ENCODE results near the gene DAZAP1.
"Not testable (repeated sequence)": the region's sequence is repeated elsewhere in the genome, so short reads cannot be mapped to it uniquely, and the experiment has no call there.

The DAZAP1 gene

DNA sequence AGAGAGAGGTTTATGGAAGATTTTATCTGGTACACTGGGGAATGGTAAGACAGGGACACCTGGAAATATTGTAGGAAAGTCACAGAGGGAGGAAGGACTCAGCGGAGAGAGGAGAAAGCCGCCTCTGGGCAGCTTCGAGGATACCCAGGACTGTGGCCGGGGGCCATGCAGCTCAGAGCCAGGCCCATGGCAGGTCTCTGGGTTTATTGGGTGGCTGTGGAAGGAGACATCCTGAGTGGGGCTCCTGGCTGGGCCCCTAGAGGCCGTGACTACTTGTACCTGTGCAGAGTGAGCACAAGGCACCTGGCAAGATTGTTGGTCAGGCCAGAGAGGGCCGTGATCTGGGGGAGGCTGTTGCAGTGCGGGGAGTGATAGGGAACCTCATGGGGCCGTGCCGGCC, 3.4 kb downstream of the DAZAP1 start:
- DNase-seq (ENCODE audit: low read depth): no peak

GRCh38 chr19:1411255-1412191, 4.1 kb downstream of the DAZAP1 start:
- no peak for DNase-seq (ENCODE audit: low read depth)

GRCh38 chr19:1412323-1412923, 5.0 kb downstream of the DAZAP1 start:
- DNase-seq (ENCODE audit: low read depth): no peak

DNA sequence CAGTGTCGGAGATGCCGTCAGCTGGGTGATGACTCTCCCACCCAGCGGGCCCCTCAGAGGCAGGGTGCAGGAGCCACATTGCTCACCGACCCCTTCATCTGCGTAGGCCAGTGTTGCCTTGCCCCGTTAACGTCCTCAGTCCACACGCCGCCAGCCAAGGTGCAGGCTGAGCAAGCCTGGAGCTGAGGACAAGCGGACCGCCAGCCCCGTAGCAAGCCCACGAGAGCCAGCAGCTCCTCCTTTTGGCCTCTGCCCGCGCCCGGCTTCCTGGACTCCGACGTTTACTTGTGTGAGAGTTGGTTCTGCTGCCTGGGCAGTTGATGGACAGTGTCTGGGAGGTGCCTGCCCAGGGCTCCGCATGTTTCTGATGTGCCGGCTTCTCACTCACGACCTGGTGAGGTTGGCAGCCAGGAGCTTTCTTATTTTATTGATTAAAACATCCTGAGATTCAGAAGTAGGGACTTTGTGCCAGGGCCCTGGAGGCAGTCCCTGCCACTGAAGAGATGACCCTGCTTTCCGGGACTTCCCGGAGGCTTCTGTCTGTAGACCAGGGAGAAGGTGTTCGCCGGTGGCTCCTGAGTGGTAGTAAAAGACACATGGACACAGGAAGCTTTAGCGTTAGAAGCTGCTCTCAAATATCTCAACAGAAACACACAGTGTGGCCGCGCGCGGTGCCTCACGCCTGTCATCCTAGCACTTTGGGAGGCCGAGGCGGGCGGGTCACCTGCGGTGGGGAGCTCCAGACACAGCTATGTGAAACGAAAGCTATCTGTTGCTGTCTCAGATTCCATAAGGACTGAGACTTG, 5.8 kb downstream of the DAZAP1 start:
- DNase-seq (ENCODE audit: low read depth): no peak

DNA sequence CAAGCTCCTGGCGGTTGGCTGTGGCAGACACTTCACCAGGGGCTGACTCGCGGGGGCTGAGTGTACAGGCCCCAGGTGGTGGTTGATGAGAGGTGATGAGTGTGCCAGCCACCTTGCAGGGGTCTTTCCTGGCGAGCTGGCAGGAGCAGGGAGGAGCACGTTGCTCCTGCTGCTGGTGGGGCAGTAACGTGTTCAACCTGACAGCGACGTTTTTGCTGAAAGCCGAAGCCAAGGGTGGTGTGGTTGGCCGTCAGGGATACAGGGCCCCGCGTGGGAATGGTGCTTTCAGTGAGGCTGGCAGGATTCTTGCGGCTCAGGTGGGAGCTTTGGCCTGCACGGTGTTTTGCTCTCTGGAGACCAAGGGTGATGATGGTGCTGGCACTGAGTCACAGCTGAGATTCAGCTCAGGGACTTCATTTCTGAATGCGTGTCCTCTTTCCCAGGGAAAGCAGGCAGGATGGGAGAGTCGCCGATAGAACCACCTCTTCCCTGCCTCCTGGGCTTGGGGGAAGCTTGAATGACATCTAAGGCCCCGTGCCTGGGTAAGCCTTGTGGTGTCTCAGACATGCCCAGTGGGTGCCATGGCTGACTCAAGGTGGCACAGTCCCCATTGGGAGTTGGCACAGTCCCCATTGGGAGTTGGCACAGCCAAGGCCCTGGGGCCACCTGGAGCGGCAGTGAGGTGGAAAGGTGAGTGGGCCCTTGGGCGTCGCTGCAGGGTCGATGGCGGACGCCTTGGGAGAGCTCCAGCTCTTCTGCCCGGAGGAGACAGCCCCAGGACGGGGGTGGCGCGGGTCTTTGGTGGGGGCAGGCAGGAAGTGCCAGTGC, 8.8 kb downstream of the DAZAP1 start:
- no peak for DNase-seq (ENCODE audit: low read depth)

DNA sequence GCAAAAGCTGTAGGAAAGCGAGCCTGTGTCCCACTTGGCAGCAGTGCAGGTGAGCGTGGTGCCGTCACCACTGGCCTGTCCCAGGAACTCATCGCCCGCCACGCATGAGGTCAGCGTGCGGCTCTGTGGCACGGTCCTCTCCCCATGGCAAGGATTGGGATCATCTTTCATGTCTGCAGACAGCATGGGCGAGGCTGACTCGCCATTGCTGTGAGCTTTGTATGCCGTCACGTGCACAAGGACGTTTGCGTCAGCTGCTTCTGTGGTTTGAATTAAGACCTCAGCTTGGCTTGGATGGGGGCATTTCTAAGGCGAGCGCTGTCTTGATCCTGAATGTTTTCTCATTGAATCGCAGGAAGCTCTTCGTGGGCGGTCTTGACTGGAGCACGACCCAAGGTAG, 9.8 kb downstream of the DAZAP1 start:
- DNase-seq (ENCODE audit: low read depth): no peak

- no peak for DNase-seq (ENCODE audit: low read depth)
Observed at GRCh38 chr19:1417681-1418495, 10.5 kb downstream of the DAZAP1 start.

GRCh38 chr19:1418496-1418775, 11.1 kb downstream of the DAZAP1 start:
- DNase-seq (ENCODE audit: low read depth): no peak

GRCh38 chr19:1418951-1419738, 11.8 kb downstream of the DAZAP1 start:
- DNase-seq (ENCODE audit: low read depth): no peak

GRCh38 chr19:1420085-1420484, 12.7 kb downstream of the DAZAP1 start:
- not testable (repeated sequence) for DNase-seq (ENCODE audit: low read depth)

GRCh38 chr19:1420590-1420989, 13.2 kb downstream of the DAZAP1 start:
- DNase-seq (ENCODE audit: low read depth): no peak

DNA sequence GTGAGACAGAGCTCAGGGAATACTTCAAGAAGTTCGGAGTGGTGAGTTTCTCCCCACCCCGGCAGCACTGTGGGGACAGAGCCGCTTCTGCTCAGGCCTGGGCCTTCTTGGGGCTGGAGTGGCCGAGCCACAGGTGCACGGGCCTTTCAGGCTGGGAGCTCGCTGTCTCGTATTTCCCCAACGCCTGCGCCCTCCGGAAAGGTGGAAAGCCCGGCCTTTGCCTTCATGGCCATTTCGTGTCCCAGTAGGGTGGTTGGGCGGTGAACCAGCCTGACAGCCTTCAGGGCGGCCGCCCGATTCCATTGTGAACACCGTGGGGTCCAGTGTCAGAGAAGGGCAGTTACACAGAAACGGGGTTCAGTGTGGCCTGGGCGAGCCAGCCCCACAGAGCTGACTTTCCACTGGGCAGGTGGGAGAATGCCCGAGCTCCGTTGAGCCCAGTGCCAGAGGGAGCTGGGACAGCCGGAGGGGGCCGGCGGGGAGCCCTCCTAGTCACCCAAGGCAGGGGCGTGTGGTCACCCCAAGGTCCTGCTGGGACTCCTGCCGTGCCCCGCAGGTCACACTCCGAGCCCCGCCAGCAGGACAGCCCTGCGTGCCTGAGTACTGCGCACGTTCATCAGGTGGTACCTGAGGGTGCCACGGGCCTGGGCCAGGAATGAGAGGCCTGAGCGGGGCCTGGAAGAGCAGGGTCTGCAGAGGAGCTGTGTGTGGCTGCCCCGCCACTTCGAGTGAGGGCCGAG, 14.0 kb downstream of the DAZAP1 start:
- no peak for DNase-seq (ENCODE audit: low read depth)

DNA sequence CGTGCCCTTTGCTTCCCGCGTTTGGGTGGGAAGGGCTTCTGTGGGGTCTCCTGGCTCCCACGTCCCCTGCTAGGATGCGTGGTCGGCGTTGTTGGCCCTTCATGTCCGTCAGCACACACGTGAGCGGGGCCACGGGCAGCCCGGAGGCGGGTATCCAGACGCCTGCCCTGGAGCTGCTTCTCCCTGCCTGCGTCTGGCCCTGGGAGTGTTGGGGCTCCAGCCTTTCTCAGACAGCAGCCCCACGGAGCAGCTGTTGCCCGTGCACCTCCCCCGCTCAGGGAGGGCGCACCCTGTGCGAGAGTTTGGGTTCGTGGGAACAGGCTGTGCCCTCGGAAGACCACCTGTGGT, 14.5 kb downstream of the DAZAP1 start:
- DNase-seq (ENCODE audit: low read depth): no peak

DNA sequence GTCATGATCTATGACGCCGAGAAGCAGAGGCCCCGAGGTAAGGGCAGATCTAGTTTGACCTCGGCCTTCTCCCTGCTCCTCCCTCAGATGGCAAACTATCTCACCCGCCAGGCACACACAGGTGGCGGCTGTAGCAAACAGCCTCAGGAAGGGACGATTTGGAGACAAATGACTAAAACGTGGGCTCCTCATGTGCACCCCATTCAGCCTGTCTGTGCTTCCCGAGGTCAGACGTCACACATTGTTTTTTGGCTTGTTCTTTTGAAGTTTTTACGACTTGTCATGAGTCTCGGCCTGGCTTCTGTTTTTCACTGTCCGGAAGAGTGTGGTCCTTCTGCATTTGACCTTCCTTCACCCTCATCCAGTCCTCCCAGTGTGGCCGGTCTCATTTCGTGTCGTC, 15.0 kb downstream of the DAZAP1 start:
- DNase-seq (ENCODE audit: low read depth): no peak

- DNase-seq (ENCODE audit: low read depth): no peak
Observed at GRCh38 chr19:1422943-1423342, 15.6 kb downstream of the DAZAP1 start.

DNA sequence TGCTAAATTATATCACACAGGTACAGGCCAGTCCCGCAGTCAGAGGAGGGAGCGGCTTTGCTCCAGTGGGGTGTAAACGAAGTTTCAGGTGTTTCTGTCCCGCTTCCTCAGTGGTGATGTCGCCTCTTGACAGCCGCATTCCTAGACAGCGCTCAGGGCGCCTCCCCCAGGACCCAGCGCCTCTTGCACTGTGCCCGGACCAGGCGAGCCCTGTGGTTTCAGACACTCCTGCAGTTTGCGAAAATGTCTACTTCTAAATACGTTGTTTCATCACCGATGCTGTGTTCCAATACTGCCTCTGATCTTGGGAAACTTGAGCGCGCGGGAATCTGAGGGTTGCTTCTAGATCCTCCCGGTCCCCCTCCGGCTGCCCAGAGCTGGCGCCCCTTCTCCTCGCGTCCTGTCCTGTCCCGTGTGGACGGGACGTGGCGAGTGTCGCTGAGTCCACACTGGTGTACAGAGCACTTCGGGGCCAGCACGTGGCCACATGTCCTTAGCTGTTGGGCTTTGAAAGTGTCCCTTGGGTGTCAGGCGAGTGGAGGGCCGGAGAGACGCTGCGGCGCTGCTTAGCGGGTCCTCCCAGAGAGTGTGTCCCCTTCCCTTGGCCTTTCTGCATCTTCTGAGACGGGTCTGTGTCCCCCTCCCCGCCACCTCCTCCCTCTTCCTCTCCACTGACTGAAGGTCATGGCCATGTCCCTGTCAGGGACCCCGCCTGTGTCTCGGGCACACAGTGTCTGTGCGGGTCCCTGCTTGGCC, 16.2 kb downstream of the DAZAP1 start:
- DNase-seq (ENCODE audit: low read depth): no peak

- no peak for DNase-seq (ENCODE audit: low read depth)
Observed at GRCh38 chr19:1424192-1424955, 17.0 kb downstream of the DAZAP1 start.

Data from stimulated activated CD4-positive, alpha-beta T cell treated with anti-CD3 and anti-CD28 coated beads, Interleukin-2, amount 100 ng/mL, for 4 hours (primary cell).